HEK293T (cell line): ENCODE data around the gene RAB40A.
"Not testable (repeated sequence)": the region's sequence is repeated elsewhere in the genome, so short reads cannot be mapped to it uniquely, and the experiment has no call there.

Source experiments
- CTCF ChIA-PET: fragments of 350-600 bp; formaldehyde crosslinking; extraction: SDS; loops from one replicate; lab custom pipeline; 2021; ENCODE audit warnings: antibody characterized with exemption, inconsistent platforms; lab: Yijun Ruan, JAX
- POLR2A ChIA-PET: fragments of 350-600 bp; formaldehyde crosslinking; extraction: SDS; loops from one replicate; lab custom pipeline; 2020; ENCODE audit warnings: antibody characterized with exemption, inconsistent platforms; lab: Yijun Ruan, JAX
- DNase-seq: peaks from one replicate; pipeline ENCODE4 v3.0.0; 2012; ENCODE audit warnings: mixed read lengths; ENCODE audit errors: extremely low spot score
- ARNT ChIP-seq: fragments of 450-650 bp; IDR thresholded peaks from 2 replicates; pipeline ENCODE4 v1.6.1; 2017; ENCODE audit warnings: mild to moderate bottlenecking
- BHLHE40 ChIP-seq: fragments of 450-650 bp; IDR thresholded peaks from 2 replicates; pipeline ENCODE4 v1.6.1; 2016; ENCODE audit warnings: mild to moderate bottlenecking, moderate library complexity, borderline replicate concordance
- CTBP1 ChIP-seq: fragments of 450-650 bp; IDR thresholded peaks from 2 replicates; pipeline ENCODE4 v1.6.1; 2016; ENCODE audit warnings: borderline replicate concordance
- ELF4 ChIP-seq: fragments of 450-650 bp; IDR thresholded peaks from 2 replicates; pipeline ENCODE4 v1.6.1; 2017; ENCODE audit warnings: antibody characterized with exemption
- FOXA1 ChIP-seq: fragments of 450-650 bp; IDR thresholded peaks from 2 replicates; pipeline ENCODE4 v1.6.1; 2016; ENCODE audit warnings: mild to moderate bottlenecking
- FOXK2 ChIP-seq: fragments of 450-650 bp; IDR thresholded peaks from 2 replicates; pipeline ENCODE4 v1.6.1; 2016; ENCODE audit warnings: mild to moderate bottlenecking
- FOXM1 ChIP-seq: fragments of 450-650 bp; IDR thresholded peaks from 2 replicates; pipeline ENCODE4 v1.6.1; 2017; ENCODE audit warnings: mild to moderate bottlenecking, borderline replicate concordance
- HDGF ChIP-seq: fragments of 450-650 bp; IDR thresholded peaks from 2 replicates; pipeline ENCODE4 v1.6.1; 2017; ENCODE audit warnings: antibody characterized with exemption, borderline replicate concordance
- L3MBTL2 ChIP-seq: fragments of 450-650 bp; conservative IDR thresholded peaks from 2 replicates; pipeline ENCODE4 v1.6.1; 2016; ENCODE audit warnings: mild to moderate bottlenecking
- LEF1 ChIP-seq: fragments of 450-650 bp; IDR thresholded peaks from 2 replicates; pipeline ENCODE4 v1.6.1; 2017; ENCODE audit warnings: mild to moderate bottlenecking, borderline replicate concordance
- NFRKB ChIP-seq: fragments of 450-650 bp; IDR thresholded peaks from 2 replicates; pipeline ENCODE4 v1.6.1; 2016; ENCODE audit warnings: mild to moderate bottlenecking, moderate library complexity
- PKNOX1 ChIP-seq: fragments of 450-650 bp; IDR thresholded peaks from 2 replicates; pipeline ENCODE4 v1.6.1; 2016
- SP1 ChIP-seq: fragments of 450-650 bp; IDR thresholded peaks from 2 replicates; pipeline ENCODE4 v1.6.1; 2017
- SUZ12 ChIP-seq: fragments of 450-650 bp; IDR thresholded peaks from 2 replicates; pipeline ENCODE4 v1.6.1; 2016; ENCODE audit warnings: mild to moderate bottlenecking
- TARDBP ChIP-seq: fragments of 450-650 bp; IDR thresholded peaks from 2 replicates; pipeline ENCODE4 v1.6.1; 2016
- ZNF384 ChIP-seq: fragments of 450-650 bp; IDR thresholded peaks from 2 replicates; pipeline ENCODE4 v1.6.1; 2016

RAB40A gene

GRCh38 chrX:103477496-103477895, 41.8 kb downstream of the RAB40A start:
- CTCF ChIA-PET, result interaction anchor here (0.7 to 1.0 kb wide), 2 partner anchors 9 to 13 kb away, joined by 3 read pairs; no protein-coding TSS in a partner anchor
- TF ChIP-seq NFRKB, result no peak
- no peak for TF ChIP-seq PKNOX1
- no peak for TF ChIP-seq SUZ12
- TF ChIP-seq FOXA1, result no peak
- no peak for TF ChIP-seq ZNF384
- no peak for TF ChIP-seq LEF1
- no peak for TF ChIP-seq L3MBTL2
- TF ChIP-seq FOXK2, result no peak
- no peak for TF ChIP-seq CTBP1
- TF ChIP-seq HDGF, result no peak
- no peak for TF ChIP-seq TARDBP
- TF ChIP-seq ARNT, result no peak
- POLR2A ChIA-PET, result no interaction called here

GRCh38 chrX:103475381-103475780, 43.9 kb downstream of the RAB40A start:
- ChIA-PET CTCF (interaction anchor here (1.8 kb wide), 1 partner anchor 12 kb away, joined by 4 read pairs; no protein-coding TSS in a partner anchor), POLR2A (no interaction called here)
- DNase-seq, result no peak
- no peak for TF ChIP-seq TARDBP
- no peak for TF ChIP-seq CTBP1
- no peak for TF ChIP-seq ELF4
- TF ChIP-seq NFRKB, result no peak
- TF ChIP-seq BHLHE40, result no peak
- TF ChIP-seq FOXK2, result no peak
- TF ChIP-seq ZNF384, result no peak
- TF ChIP-seq L3MBTL2, result no peak
- TF ChIP-seq HDGF, result no peak
- TF ChIP-seq FOXM1, result no peak
- no peak for TF ChIP-seq SP1
- no peak for TF ChIP-seq ARNT
- no peak for TF ChIP-seq SUZ12
- TF ChIP-seq LEF1, result no peak
- TF ChIP-seq FOXA1, result no peak
- TF ChIP-seq PKNOX1, result no peak

More at GRCh38 chrX:103477496-103477895, 41.8 kb downstream of the RAB40A start:
- no peak for DNase-seq

- POLR2A ChIA-PET, DNase-seq: not testable (repeated sequence)
- CTCF ChIA-PET, result interaction anchor here (0.8 kb wide), 1 partner anchor 259 kb away, joined by 4 read pairs; no protein-coding TSS in a partner anchor
These were observed 49.3 kb downstream of the RAB40A start for GRCh38 chrX:103469977-103470376.

GRCh38 chrX:103467887-103468286, 51.4 kb downstream of the RAB40A start:
- POLR2A ChIA-PET, result no interaction called here
- TF ChIP-seq L3MBTL2, result no peak
- no peak for TF ChIP-seq TARDBP
- no peak for TF ChIP-seq FOXM1
- no peak for TF ChIP-seq ZNF384
- no peak for TF ChIP-seq NFRKB
- TF ChIP-seq PKNOX1, result no peak
- no peak for TF ChIP-seq ELF4
- TF ChIP-seq SUZ12, result no peak
- TF ChIP-seq BHLHE40, result no peak
- TF ChIP-seq ARNT, result no peak
- TF ChIP-seq CTBP1, result no peak
- TF ChIP-seq FOXA1, result no peak
- no peak for TF ChIP-seq LEF1
- TF ChIP-seq FOXK2, result no peak
- CTCF ChIA-PET, result interaction anchor here (1.2 kb wide), 1 partner anchor 189 kb away, joined by 4 read pairs; no protein-coding TSS in a partner anchor
- DNase-seq, result no peak

GRCh38 chrX:103467156-103467555, 52.1 kb downstream of the RAB40A start:
- CTCF ChIA-PET, result interaction anchor here (0.7 kb wide), 1 partner anchor 36 kb away, joined by 3 read pairs; no protein-coding TSS in a partner anchor
- TF ChIP-seq ELF4, result no peak
- TF ChIP-seq BHLHE40, result no peak
- TF ChIP-seq TARDBP, result no peak
- no peak for TF ChIP-seq SP1
- no peak for TF ChIP-seq LEF1
- no peak for TF ChIP-seq FOXA1
- no peak for TF ChIP-seq PKNOX1
- no peak for TF ChIP-seq ZNF384
- TF ChIP-seq SUZ12, result no peak
- TF ChIP-seq NFRKB, result no peak
- no peak for TF ChIP-seq ARNT
- TF ChIP-seq FOXK2, result no peak
- TF ChIP-seq HDGF, result no peak
- no peak for TF ChIP-seq FOXM1
- no peak for DNase-seq
- POLR2A ChIA-PET, result no interaction called here

- ChIA-PET CTCF (interaction anchor here (0.6 to 1.7 kb wide), 8 partner anchors 21 to 254 kb away, joined by 3 to 13 read pairs (median 4); no protein-coding TSS in a partner anchor), POLR2A (interaction anchor here (0.6 to 2.3 kb wide), 3 partner anchors 109 to 254 kb away, joined by 3 to 18 read pairs (median 12); partner anchors contain the start of genes TCEAL8 and TCEAL9)
- DNase-seq, result peak; percentile 78
- TF ChIP-seq SP1 (no peak), TARDBP (no peak)
These were observed 54.5 kb downstream of the RAB40A start for GRCh38 chrX:103464774-103465117.
